GM12878 (cell line): Measurements from ENCODE around the gene CPD. TPM values are rescaled to one million over a fixed set of nuclear protein-coding genes. Genes with fewer than 3 reads are reported as not detected.

Experiments used
- ATAC-seq: fragments of 200-7000 bp; cut with Tn5 transposase; 3 replicates; pipeline ENCODE4 v1.9.1; 2020; ENCODE audit warnings: mild to moderate bottlenecking, moderate library complexity
- BruUV-seq: library from RNA; stranded (reverse); fragments of 400-500 nt; replicated peaks from 2 replicates; lab custom pipeline; 2021; lab: Mats Ljungman, UMichigan
- CTCF ChIA-PET: fragments of 300-600 bp; sonication (Branson Sonifier 250); formaldehyde crosslinking; extraction: SDS; loops from one replicate; lab custom pipeline; 2021; ENCODE audit warnings: inconsistent platforms; lab: Yijun Ruan, JAX
- POLR2A ChIA-PET: fragments of 350-600 bp; formaldehyde crosslinking; extraction: SDS; loops from one replicate; lab custom pipeline; 2021; ENCODE audit warnings: inconsistent platforms; lab: Charles Lee
- RAD21 ChIA-PET: fragments of 300-600 bp; sonication (Branson Sonifier 250); formaldehyde crosslinking; loops from one replicate; lab custom pipeline; 2023; ENCODE audit warnings: antibody characterized with exemption; ENCODE audit not compliant: unreplicated experiment; lab: Charles Lee
- SMC1A ChIA-PET: fragments of 300-600 bp; sonication (Branson Sonifier 250); formaldehyde crosslinking; loops from one replicate; lab custom pipeline; 2023; ENCODE audit not compliant: unreplicated experiment, uncharacterized antibody; lab: Charles Lee
- DNase-seq: peaks from one replicate; pipeline ENCODE4 v3.0.0-alpha.2; 2011; ENCODE audit warnings: low read depth, low spot score
- FAIRE-seq: peaks from 3 replicates; lab custom pipeline; 2011; peaks lifted over from hg19 to GRCh38; lab: Jason Lieb, UNC
- H2AFZ ChIP-seq: 2 replicates; pipeline ENCODE4 v1.6.0; 2011; ENCODE audit warnings: low read depth, low read length, control low read depth; ENCODE audit not compliant: control insufficient read depth
- H3K27ac ChIP-seq: 2 replicates; pipeline ENCODE4 v1.5.1; 2011; ENCODE audit warnings: control low read depth; ENCODE audit not compliant: control insufficient read depth, insufficient read depth
- H3K27me3 ChIP-seq, 2 experiments: replicated peaks in 1 of 2; 2 replicates each; pipeline versions ENCODE4 v1.6.0 to v1.6.1; 2011; ENCODE audit warnings: low read length in 1 of 2; ENCODE audit not compliant: control insufficient read depth in 2 of 2, insufficient read depth in 2 of 2
- H3K36me3 ChIP-seq, 2 experiments: 2 replicates each; pipeline ENCODE4 v1.5.1; 2011; ENCODE audit warnings: low read length in 1 of 2; ENCODE audit not compliant: control insufficient read depth in 2 of 2, insufficient read depth in 2 of 2
- H3K4me1 ChIP-seq: 2 replicates; pipeline ENCODE4 v1.6.1; 2011; ENCODE audit warnings: mild to moderate bottlenecking, low read length, moderate library complexity, mixed read lengths; ENCODE audit not compliant: control insufficient read depth, insufficient read depth
- H3K4me2 ChIP-seq: 2 replicates; pipeline ENCODE4 v1.6.0; 2011; ENCODE audit warnings: control low read depth; ENCODE audit not compliant: control insufficient read depth, insufficient read depth
- H3K4me3 ChIP-seq: fragments of 200-600 bp; sonication (generic); 2 replicates; pipeline ENCODE4 v1.5.1; 2016
- H3K79me2 ChIP-seq: 2 replicates; pipeline ENCODE4 v1.6.0; 2011; ENCODE audit warnings: low read length; ENCODE audit not compliant: control insufficient read depth, insufficient read depth
- H3K9ac ChIP-seq: 2 replicates; pipeline ENCODE4 v1.8.0; 2011; ENCODE audit warnings: low read length, control low read depth, mixed read lengths; ENCODE audit not compliant: control insufficient read depth, insufficient read depth
- H3K9me3 ChIP-seq: replicated peaks from 3 replicates; pipeline ENCODE4 v1.5.1; 2011; ENCODE audit warnings: mild to moderate bottlenecking, low read length; ENCODE audit not compliant: control insufficient read depth, insufficient read depth
- H4K20me1 ChIP-seq: 2 replicates; pipeline ENCODE4 v1.6.0; 2011; ENCODE audit not compliant: control insufficient read depth, insufficient read depth
- CREM ChIP-seq: IDR thresholded peaks from 2 replicates; pipeline ENCODE4 v1.6.1; 2014; ENCODE audit warnings: antibody characterized with exemption, low read depth
- FOXK2 ChIP-seq: fragments of 450-650 bp; IDR thresholded peaks from 2 replicates; pipeline ENCODE4 v1.6.1; 2017; ENCODE audit warnings: mild to moderate bottlenecking, moderate library complexity
- JUNB ChIP-seq: IDR thresholded peaks from 2 replicates; pipeline ENCODE4 v1.6.1; 2016; ENCODE audit warnings: antibody characterized with exemption, mild to moderate bottlenecking
- MXI1 ChIP-seq: fragments of 150-350 bp; IDR thresholded peaks from 2 replicates; pipeline ENCODE4 v1.6.1; 2011; ENCODE audit warnings: low read depth, mild to moderate bottlenecking, inconsistent platforms, low read length, improper control_type of control experiment
- NFYB ChIP-seq: IDR thresholded peaks from 2 replicates; pipeline ENCODE4 v1.6.1; 2011; ENCODE audit warnings: low read depth, mild to moderate bottlenecking, low read length, improper control_type of control experiment, moderate library complexity; ENCODE audit not compliant: insufficient read depth
- SIX5 ChIP-seq: IDR thresholded peaks from 2 replicates; pipeline ENCODE4 v1.6.1; 2011; ENCODE audit warnings: mild to moderate bottlenecking, low read depth, low read length, moderate library complexity; ENCODE audit not compliant: severe bottlenecking
- ZNF207 ChIP-seq: fragments of 450-650 bp; IDR thresholded peaks from 2 replicates; pipeline ENCODE4 v1.6.1; 2014; ENCODE audit warnings: antibody characterized with exemption, mild to moderate bottlenecking, borderline replicate concordance
- ZNF274 ChIP-seq: IDR thresholded peaks from one replicate; pipeline ENCODE4 v1.8.0; 2011; ENCODE audit not compliant: insufficient read length, insufficient read depth
- ZNF384 ChIP-seq: IDR thresholded peaks from 2 replicates; pipeline ENCODE4 v1.6.1; 2012; ENCODE audit warnings: low read depth, mild to moderate bottlenecking, low read length, improper control_type of control experiment, borderline replicate concordance
- WGBS: methylation state at CpG from one replicate; pipeline ENCODE4 v1.1.6; 2016; ENCODE audit warnings: low lambda C conversion rate; ENCODE audit not compliant: insufficient replicate concordance, insufficient coverage; ENCODE audit errors: missing lambda C conversion rate; 5-methylcytosine and 5-hydroxymethylcytosine counted together
- in situ Hi-C: fragments of 300-500 bp; cut with MboI; formaldehyde crosslinking; loops from 9 replicates; pipeline ENCODE4 v1.14.3; 2018; ENCODE audit warnings: mixed read lengths
- intact Hi-C: fragments of 100-400 bp; cut with micrococcal nuclease; formaldehyde crosslinking; loops from one replicate; pipeline ENCODE4 v1.14.2; 2022; ENCODE audit not compliant: unreplicated experiment
- polyA plus RNA-seq, 11 experiments: library from polyadenylated mRNA; depleted of rRNA in 4 of 11; unstranded in 6 of 11; stranded (reverse) in 5 of 11; fragments of >200 nt; fragmentation: Nextera tagmentation in 4 of 11; fragmentation: Illumina TruSeq in 1 of 11; extraction: Ambion mirVana in 4 of 11; extraction: Trizol in 1 of 11; gene quantifications; 1 replicate in 1 of 11; 2 replicates in 10 of 11; pipeline versions ENCODE4 v1.2.1 to v1.2.3, GENCODE V29; 2011 to 2016; ENCODE audit warnings: inconsistent platforms in 2 of 11, missing spikeins in 2 of 11, low read depth in 1 of 11
- total RNA-seq, 4 experiments: library from RNA; depleted of rRNA in 3 of 4; stranded (reverse); fragments of >200 nt in 3 of 4; fragmentation: Illumina TruSeq in 1 of 4; extraction: Trizol in 1 of 4; gene quantifications; 2 replicates each; pipeline versions ENCODE4 v1.2.1 to v1.2.3, GENCODE V29; 2013 to 2021
- TF ChIP-seq, protein P1 (sequence below): fragments of 450-650 bp; IDR thresholded peaks from 2 replicates; pipeline ENCODE4 v1.6.1; 2014; ENCODE audit warnings: mild to moderate bottlenecking

Gene CPD
- total and polyA plus RNA-seq, 10 of the 15 experiments (the other 5 are each of a cell fraction or from before 2014, with no cell fraction given): 3.5 to 24.2 (median 15.7) TPM

DNA sequence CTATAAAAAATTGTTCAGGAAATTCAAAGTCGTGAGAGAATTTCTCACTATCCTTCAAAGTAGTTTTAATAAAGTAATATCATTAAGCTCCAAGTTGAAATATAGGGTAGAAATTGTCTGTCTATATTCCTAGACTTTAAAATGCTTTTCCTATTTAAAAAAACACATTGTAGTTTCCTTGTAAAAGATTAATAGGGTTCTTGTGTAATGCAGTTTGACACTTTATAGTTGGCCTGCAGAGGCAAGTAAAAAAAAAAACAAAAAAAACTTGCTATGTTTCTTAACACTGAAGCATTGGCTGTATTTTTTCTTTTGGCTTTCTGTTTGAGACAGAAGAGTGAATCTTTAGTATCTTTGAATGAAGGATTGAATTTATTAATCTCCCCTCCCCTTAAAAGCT is 17.4 kb downstream of the CPD start (continued):
- TF ChIP-seq, protein P1, sequence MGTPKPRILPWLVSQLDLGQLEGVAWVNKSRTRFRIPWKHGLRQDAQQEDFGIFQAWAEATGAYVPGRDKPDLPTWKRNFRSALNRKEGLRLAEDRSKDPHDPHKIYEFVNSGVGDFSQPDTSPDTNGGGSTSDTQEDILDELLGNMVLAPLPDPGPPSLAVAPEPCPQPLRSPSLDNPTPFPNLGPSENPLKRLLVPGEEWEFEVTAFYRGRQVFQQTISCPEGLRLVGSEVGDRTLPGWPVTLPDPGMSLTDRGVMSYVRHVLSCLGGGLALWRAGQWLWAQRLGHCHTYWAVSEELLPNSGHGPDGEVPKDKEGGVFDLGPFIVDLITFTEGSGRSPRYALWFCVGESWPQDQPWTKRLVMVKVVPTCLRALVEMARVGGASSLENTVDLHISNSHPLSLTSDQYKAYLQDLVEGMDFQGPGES: no peak

DNA sequence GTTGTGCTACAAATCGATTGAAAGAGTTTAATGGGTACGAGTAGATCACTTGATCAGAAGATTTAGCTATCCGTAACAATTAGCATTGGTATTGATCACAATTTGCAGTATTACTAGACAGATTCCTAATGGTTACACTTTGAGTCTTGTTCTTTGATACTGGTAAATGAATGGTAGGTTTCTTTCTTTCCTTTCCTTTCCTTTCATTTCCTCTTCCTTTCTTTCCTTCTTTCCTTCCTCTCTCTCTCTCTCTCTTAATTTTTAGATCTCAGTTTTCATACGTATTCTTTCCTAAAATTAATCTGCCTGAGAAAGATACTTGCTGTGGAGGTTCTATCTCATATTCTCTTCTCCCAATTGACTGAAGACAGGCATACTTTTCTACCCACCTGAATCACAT is 17.9 kb downstream of the CPD start:
- in situ Hi-C loops: no loop called here
- TF ChIP-seq ZNF274: no peak
- no peak for TF ChIP-seq NFYB
- no peak for TF ChIP-seq MXI1
- no peak for TF ChIP-seq CREM
- TF ChIP-seq SIX5: no peak
- no peak for TF ChIP-seq FOXK2
- TF ChIP-seq JUNB: no peak
- TF ChIP-seq ZNF207: no peak
- TF ChIP-seq ZNF384: no peak
- H3K27me3 ChIP-seq: no peaks in the 10 kb centered on the region
- H3K27ac ChIP-seq: no peak overlapping the region
- no peaks in the 10 kb centered on the region for H3K36me3 ChIP-seq
- BruUV-seq: no TSS peak
- FAIRE-seq: no peak
- ChIA-PET POLR2A (no interaction called here), CTCF (interaction anchor here (0.6 to 1.0 kb wide), 2 partner anchors 20 to 1541 kb away, joined by 3 to 4 read pairs; no protein-coding TSS in a partner anchor), SMC1A (no interaction called here), RAD21 (no interaction called here)
- no peaks in the 10 kb centered on the region for H3K4me1 ChIP-seq
- no peak overlapping the region for H3K9ac ChIP-seq
- 85% methylated on average over 4 of the region's 4 CpGs for WGBS
- ATAC-seq: no peak
- no peaks in the 10 kb centered on the region for H4K20me1 ChIP-seq
- intact Hi-C loops: no loop called here
- H2AFZ ChIP-seq: no peak overlapping the region
- H3K9me3 ChIP-seq: no peaks in the 10 kb centered on the region
- H3K4me3 ChIP-seq: no peak overlapping the region
- DNase-seq: no peak
- H3K4me2 ChIP-seq: no peak overlapping the region
- no peaks in the 10 kb centered on the region for H3K79me2 ChIP-seq
